ENCODE results near the gene RAB4A.

Gene RAB4A

DNA sequence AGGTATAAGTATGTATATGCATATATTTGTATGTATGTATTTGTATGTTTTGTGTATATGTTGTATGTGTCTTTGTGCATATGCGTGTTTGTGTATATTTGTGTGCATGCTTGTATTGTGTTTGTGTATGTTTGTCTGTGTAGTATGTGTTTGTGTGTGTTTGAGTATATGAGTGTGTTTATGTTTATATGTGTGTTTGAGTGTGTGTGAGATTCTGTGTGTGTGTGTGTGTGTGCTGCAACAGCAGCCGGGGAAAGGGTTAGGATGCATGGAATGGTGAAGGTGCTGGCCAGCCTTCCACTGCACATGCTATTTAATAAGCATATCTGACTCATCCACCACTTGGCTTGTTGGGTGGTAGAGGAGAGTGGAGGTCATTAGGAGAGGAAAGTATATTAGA is 46.6 kb upstream of the RAB4A start:
- H3K27ac ChIP-seq (replicated peaks), result no peak overlapping the region
- no peak overlapping the region for H3K4me3 ChIP-seq (replicated peaks; ENCODE audit: insufficient read depth, low read length)
- no peak for DNase-seq (ENCODE audit: low read depth in 1 of 2, low spot score in 1 of 2)
- H3K27me3 ChIP-seq (ENCODE audit: insufficient read depth, poor library complexity, severe bottlenecking), result no peaks in the 10 kb centered on the region
- TF ChIP-seq SPI1 (IDR thresholded peaks at IDR 0.05; ENCODE audit: borderline replicate concordance, low read depth) (no peak), REST (IDR thresholded peaks at IDR 0.05; ENCODE audit: insufficient replicate concordance, low read depth) (no peak), POLR2AphosphoS5 (IDR thresholded peaks at IDR 0.05; ENCODE audit: low read depth) (no peak), GABPA (IDR thresholded peaks at IDR 0.05; ENCODE audit: low read depth) (no peak)
- TF ChIP-seq, protein P1, sequence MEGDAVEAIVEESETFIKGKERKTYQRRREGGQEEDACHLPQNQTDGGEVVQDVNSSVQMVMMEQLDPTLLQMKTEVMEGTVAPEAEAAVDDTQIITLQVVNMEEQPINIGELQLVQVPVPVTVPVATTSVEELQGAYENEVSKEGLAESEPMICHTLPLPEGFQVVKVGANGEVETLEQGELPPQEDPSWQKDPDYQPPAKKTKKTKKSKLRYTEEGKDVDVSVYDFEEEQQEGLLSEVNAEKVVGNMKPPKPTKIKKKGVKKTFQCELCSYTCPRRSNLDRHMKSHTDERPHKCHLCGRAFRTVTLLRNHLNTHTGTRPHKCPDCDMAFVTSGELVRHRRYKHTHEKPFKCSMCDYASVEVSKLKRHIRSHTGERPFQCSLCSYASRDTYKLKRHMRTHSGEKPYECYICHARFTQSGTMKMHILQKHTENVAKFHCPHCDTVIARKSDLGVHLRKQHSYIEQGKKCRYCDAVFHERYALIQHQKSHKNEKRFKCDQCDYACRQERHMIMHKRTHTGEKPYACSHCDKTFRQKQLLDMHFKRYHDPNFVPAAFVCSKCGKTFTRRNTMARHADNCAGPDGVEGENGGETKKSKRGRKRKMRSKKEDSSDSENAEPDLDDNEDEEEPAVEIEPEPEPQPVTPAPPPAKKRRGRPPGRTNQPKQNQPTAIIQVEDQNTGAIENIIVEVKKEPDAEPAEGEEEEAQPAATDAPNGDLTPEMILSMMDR (IDR thresholded peaks at IDR 0.05; ENCODE audit: insufficient read depth, low read length), result no peak

GRCh38 chr1:229225331-229225782 is 45.6 kb upstream of the RAB4A start:
- Histone ChIP-seq H3K27me3 (ENCODE audit: insufficient read depth, poor library complexity, severe bottlenecking) (no peaks in the 10 kb centered on the region), H3K4me3 (replicated peaks; ENCODE audit: insufficient read depth, low read length) (no peak overlapping the region), H3K27ac (replicated peaks) (no peak overlapping the region)
- no peak for DNase-seq (ENCODE audit: low read depth in 1 of 2, low spot score in 1 of 2)
- TF ChIP-seq POLR2AphosphoS5 (IDR thresholded peaks at IDR 0.05; ENCODE audit: low read depth) (no peak), GABPA (IDR thresholded peaks at IDR 0.05; ENCODE audit: low read depth) (no peak), SPI1 (IDR thresholded peaks at IDR 0.05; ENCODE audit: borderline replicate concordance, low read depth) (no peak), REST (IDR thresholded peaks at IDR 0.05; ENCODE audit: insufficient replicate concordance, low read depth) (no peak)
- TF ChIP-seq, protein P1 (IDR thresholded peaks at IDR 0.05; ENCODE audit: insufficient read depth, low read length), result no peak

DNA sequence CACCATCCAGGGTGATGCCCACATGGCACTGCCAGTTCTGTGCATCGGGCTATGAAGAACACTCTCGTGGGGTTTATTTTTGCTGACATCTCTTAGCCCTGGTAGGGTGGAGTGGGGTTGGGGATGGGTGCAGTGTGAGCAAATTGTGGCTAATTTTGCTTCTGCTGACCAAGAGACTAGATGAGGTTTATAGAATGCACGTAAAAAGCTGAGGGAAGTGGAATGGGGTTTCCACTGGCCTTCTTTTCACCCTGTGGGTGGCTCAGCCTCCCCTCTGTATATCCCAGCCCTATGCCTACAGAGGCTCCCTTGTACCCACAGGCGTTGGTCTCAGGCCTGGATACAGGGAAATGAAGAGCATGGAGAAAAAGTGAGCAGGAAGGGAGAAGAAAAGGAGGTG is 44.1 kb upstream of the RAB4A start:
- no peak for DNase-seq (ENCODE audit: low read depth in 1 of 2, low spot score in 1 of 2)
- no peak for TF ChIP-seq POLR2AphosphoS5 (IDR thresholded peaks at IDR 0.05; ENCODE audit: low read depth)
- no peak for TF ChIP-seq SPI1 (IDR thresholded peaks at IDR 0.05; ENCODE audit: borderline replicate concordance, low read depth)
- no peak for TF ChIP-seq REST (IDR thresholded peaks at IDR 0.05; ENCODE audit: insufficient replicate concordance, low read depth)
- TF ChIP-seq GABPA (IDR thresholded peaks at IDR 0.05; ENCODE audit: low read depth), result no peak
- TF ChIP-seq, protein P1 (IDR thresholded peaks at IDR 0.05; ENCODE audit: insufficient read depth, low read length), result no peak
- no peak overlapping the region for H3K27ac ChIP-seq (replicated peaks)
- H3K27me3 ChIP-seq (ENCODE audit: insufficient read depth, poor library complexity, severe bottlenecking), result no peaks in the 10 kb centered on the region
- H3K4me3 ChIP-seq (replicated peaks; ENCODE audit: insufficient read depth, low read length), result no peak overlapping the region
